ENCODE results near the gene MBOAT1.

MBOAT1 gene

GRCh38 chr6:20126789-20127653, 85.2 kb downstream of the MBOAT1 start:
- peak; percentile 7 for DNase-seq (ENCODE audit: low read depth)
- TF ChIP-seq, protein P1, sequence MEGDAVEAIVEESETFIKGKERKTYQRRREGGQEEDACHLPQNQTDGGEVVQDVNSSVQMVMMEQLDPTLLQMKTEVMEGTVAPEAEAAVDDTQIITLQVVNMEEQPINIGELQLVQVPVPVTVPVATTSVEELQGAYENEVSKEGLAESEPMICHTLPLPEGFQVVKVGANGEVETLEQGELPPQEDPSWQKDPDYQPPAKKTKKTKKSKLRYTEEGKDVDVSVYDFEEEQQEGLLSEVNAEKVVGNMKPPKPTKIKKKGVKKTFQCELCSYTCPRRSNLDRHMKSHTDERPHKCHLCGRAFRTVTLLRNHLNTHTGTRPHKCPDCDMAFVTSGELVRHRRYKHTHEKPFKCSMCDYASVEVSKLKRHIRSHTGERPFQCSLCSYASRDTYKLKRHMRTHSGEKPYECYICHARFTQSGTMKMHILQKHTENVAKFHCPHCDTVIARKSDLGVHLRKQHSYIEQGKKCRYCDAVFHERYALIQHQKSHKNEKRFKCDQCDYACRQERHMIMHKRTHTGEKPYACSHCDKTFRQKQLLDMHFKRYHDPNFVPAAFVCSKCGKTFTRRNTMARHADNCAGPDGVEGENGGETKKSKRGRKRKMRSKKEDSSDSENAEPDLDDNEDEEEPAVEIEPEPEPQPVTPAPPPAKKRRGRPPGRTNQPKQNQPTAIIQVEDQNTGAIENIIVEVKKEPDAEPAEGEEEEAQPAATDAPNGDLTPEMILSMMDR (IDR thresholded peaks at IDR 0.05; ENCODE audit: low read depth, low read length, missing control alignments): peak; percentile 98
- no peak overlapping the region for H3K4me3 ChIP-seq (ENCODE audit: low read depth, low read length)

GRCh38 chr6:20126102-20126752, 86.0 kb downstream of the MBOAT1 start:
- no peak overlapping the region for H3K4me3 ChIP-seq (ENCODE audit: low read depth, low read length)
- TF ChIP-seq, protein P1 (IDR thresholded peaks at IDR 0.05; ENCODE audit: low read depth, low read length, missing control alignments): no peak
- no peak for DNase-seq (ENCODE audit: low read depth)

DNA sequence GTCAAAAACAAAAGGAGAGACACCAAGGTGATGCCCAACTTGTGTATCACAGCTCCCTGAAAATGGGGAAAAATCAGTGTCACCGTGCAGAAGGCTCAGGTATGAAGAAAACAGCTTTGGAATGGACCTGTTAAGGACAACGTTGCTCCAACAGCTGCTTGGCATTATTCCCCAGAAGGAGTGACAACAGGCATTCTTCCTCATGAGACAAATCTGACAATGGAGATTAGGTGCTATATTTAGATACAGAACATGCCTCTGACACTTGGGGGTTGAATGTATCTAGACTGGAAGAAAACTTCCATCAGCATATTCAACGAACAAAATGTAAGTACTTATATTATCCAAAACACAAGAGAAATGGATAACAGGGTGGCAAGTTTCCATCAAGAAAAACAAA, 87.7 kb downstream of the MBOAT1 start:
- H3K4me3 ChIP-seq (ENCODE audit: low read depth, low read length): no peak overlapping the region
- no peak for DNase-seq (ENCODE audit: low read depth)
- TF ChIP-seq, protein P1 (IDR thresholded peaks at IDR 0.05; ENCODE audit: low read depth, low read length, missing control alignments): no peak

DNA sequence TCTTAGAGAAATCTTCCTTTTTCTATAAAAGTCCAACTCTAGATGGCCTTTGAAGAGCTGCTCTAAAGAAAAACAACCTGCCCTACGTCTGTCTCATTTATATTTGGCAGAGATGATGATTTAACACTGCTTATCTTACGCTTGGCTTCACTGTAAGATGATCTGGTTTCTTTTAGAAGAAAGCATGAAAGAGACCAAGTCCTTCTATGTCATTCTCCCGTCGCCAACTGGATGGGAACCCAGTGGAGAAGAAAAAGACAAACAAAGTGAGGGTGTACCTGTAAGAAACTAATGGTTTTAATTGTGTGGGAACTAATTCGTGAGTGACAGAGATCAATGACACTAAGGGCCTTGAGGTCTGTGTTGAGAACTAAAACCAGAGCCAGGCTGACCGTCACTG, 92.8 kb downstream of the MBOAT1 start:
- DNase-seq (ENCODE audit: low read depth): no peak
- TF ChIP-seq, protein P1 (IDR thresholded peaks at IDR 0.05; ENCODE audit: low read depth, low read length, missing control alignments): no peak

GRCh38 chr6:20118892-20119291, 93.4 kb downstream of the MBOAT1 start:
- no peak overlapping the region for H3K4me3 ChIP-seq (ENCODE audit: low read depth, low read length)
- DNase-seq (ENCODE audit: low read depth): no peak
- TF ChIP-seq, protein P1 (IDR thresholded peaks at IDR 0.05; ENCODE audit: low read depth, low read length, missing control alignments): no peak

More for the DNA sequence above, 92.8 kb downstream of the MBOAT1 start:
- no peak overlapping the region for H3K4me3 ChIP-seq (ENCODE audit: low read depth, low read length)

GRCh38 chr6:20117474-20117873, 94.8 kb downstream of the MBOAT1 start:
- no peak for DNase-seq (ENCODE audit: low read depth)
- TF ChIP-seq, protein P1 (IDR thresholded peaks at IDR 0.05; ENCODE audit: low read depth, low read length, missing control alignments): no peak
- no peak overlapping the region for H3K4me3 ChIP-seq (ENCODE audit: low read depth, low read length)

All from GM12864 (cell line).